ENCODE measurements around the gene PLXNA3.

The PLXNA3 gene

GRCh38 chrX:154436374-154436982 is 21.6 kb upstream of the PLXNA3 start:
- Histone ChIP-seq H3K4me3 (ENCODE audit: low read length) (peak overlapping the region; percentile 77), H3K9ac (ENCODE audit: low read length) (peak overlapping the region; percentile 77), H3K4me1 (ENCODE audit: control insufficient read depth, insufficient read depth, low read length) (no peaks in the 10 kb centered on the region), H3K9me3 (ENCODE audit: control insufficient read depth, low read length) (no peaks in the 10 kb centered on the region), H3K36me3 (ENCODE audit: control insufficient read depth, insufficient read depth, low read length, severe bottlenecking) (peaks cover 29% of the 10 kb centered on the region), H3K27me3 (replicated peaks; ENCODE audit: control insufficient read depth, insufficient read depth, low read length) (no peaks in the 10 kb centered on the region)
- DNase-seq (ENCODE audit: low read depth): peak; percentile 61

DNA sequence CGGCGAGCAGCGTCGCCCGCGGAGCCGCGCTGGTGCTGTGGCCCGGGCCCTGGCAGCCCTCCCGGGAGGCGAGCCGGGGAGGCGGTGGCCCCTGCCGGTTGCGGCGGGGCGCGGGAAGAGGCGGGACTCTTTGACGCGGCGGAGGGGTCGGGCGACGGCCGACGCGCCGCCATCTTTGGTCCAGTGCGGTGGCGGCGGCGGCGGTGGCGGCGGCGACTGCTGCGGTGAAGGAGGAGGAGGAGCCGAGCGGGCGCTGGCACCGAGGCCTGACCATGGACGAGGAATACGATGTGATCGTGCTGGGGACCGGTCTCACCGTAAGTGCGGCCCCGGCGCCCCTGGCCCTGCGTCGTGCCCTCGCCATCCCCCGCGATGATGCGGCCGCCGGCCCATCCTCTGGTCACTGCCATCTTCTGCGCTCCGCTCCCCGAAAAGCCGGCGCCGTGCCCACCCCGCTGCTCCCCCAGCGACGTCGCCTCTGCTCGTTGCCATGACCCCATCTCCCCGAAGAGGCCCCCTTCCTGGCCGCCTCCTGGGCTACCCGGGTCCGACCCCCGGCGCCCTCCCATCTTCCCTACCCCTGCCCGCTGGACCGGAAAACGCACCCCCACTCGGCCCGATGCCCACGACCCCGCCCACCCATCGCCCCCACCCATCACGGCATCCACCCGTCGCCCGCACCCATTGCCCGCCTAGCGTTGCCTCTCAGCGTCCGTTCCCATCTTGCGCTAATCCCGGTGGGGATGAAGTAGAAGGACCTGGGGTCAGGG is 20.9 kb upstream of the PLXNA3 start, which contains the start of gene GDI1:
GDI1 (plus strand) TSS at position 172 of the 770 bp plus-strand sequence; CDS start at position 273, 101 bp downstream.
- Histone ChIP-seq H3K9ac (ENCODE audit: low read length) (peak within 1 kb of the TSS; percentile 77), H3K4me1 (ENCODE audit: control insufficient read depth, insufficient read depth, low read length) (no peaks in the 10 kb centered on the region), H3K27me3 (replicated peaks; ENCODE audit: control insufficient read depth, insufficient read depth, low read length) (no peaks in the 10 kb centered on the region), H3K9me3 (ENCODE audit: control insufficient read depth, low read length) (no peaks in the 10 kb centered on the region), H3K4me3 (ENCODE audit: low read length) (peak within 1 kb of the TSS; percentile 77), H3K36me3 (ENCODE audit: control insufficient read depth, insufficient read depth, low read length, severe bottlenecking) (peaks cover 30% of the 10 kb centered on the region)
- DNase-seq (ENCODE audit: low read depth): peak; percentile 69

GRCh38 chrX:154437971-154438893 is 19.8 kb upstream of the PLXNA3 start:
- Histone ChIP-seq H3K27me3 (replicated peaks; ENCODE audit: control insufficient read depth, insufficient read depth, low read length) (no peaks in the 10 kb centered on the region), H3K4me1 (ENCODE audit: control insufficient read depth, insufficient read depth, low read length) (no peaks in the 10 kb centered on the region), H3K36me3 (ENCODE audit: control insufficient read depth, insufficient read depth, low read length, severe bottlenecking) (peaks cover 31% of the 10 kb centered on the region), H3K4me3 (ENCODE audit: low read length) (peak overlapping the region; percentile 77), H3K9me3 (ENCODE audit: control insufficient read depth, low read length) (no peaks in the 10 kb centered on the region), H3K9ac (ENCODE audit: low read length) (peak overlapping the region; percentile 77)
- DNase-seq (ENCODE audit: low read depth): peak; percentile 30

GRCh38 chrX:154439841-154440240 is 18.2 kb upstream of the PLXNA3 start:
- Histone ChIP-seq H3K4me3 (ENCODE audit: low read length) (no peak overlapping the region), H3K36me3 (ENCODE audit: control insufficient read depth, insufficient read depth, low read length, severe bottlenecking) (peaks cover 15% of the 10 kb centered on the region), H3K4me1 (ENCODE audit: control insufficient read depth, insufficient read depth, low read length) (peaks cover 1% of the 10 kb centered on the region), H3K9me3 (ENCODE audit: control insufficient read depth, low read length) (no peaks in the 10 kb centered on the region), H3K27me3 (replicated peaks; ENCODE audit: control insufficient read depth, insufficient read depth, low read length) (no peaks in the 10 kb centered on the region), H3K9ac (ENCODE audit: low read length) (no peak overlapping the region)
- DNase-seq (ENCODE audit: low read depth): no peak

- Histone ChIP-seq H3K4me3 (ENCODE audit: low read length) (no peak overlapping the region), H3K9ac (ENCODE audit: low read length) (no peak overlapping the region), H3K27me3 (replicated peaks; ENCODE audit: control insufficient read depth, insufficient read depth, low read length) (no peaks in the 10 kb centered on the region), H3K9me3 (ENCODE audit: control insufficient read depth, low read length) (no peaks in the 10 kb centered on the region), H3K36me3 (ENCODE audit: control insufficient read depth, insufficient read depth, low read length, severe bottlenecking) (peaks cover 6% of the 10 kb centered on the region), H3K4me1 (ENCODE audit: control insufficient read depth, insufficient read depth, low read length) (peaks cover 11% of the 10 kb centered on the region)
- DNase-seq (ENCODE audit: low read depth): no peak
These were observed 17.3 kb upstream of the PLXNA3 start for GRCh38 chrX:154440623-154441357.

DNA sequence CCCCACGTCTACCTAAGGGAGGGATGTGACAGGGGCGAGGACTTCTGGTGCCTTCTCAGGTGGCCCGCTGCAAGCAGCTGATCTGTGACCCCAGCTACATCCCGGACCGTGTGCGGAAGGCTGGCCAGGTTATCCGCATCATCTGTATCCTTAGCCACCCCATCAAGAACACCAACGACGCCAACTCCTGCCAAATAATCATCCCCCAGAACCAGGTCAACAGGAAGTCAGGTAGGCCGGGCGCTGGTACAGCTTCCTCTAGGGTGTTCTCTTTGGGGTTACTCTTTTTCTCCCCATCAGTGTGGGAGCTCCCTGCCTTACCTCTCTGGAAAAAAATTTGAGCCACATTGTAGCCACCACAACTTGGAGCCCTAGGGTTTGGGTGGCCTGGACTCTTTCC is 16.5 kb upstream of the PLXNA3 start:
- H3K36me3 ChIP-seq (ENCODE audit: control insufficient read depth, insufficient read depth, low read length, severe bottlenecking): peaks cover 10% of the 10 kb centered on the region
- H3K4me3 ChIP-seq (ENCODE audit: low read length): no peak overlapping the region
- no peak for DNase-seq (ENCODE audit: low read depth)
- no peaks in the 10 kb centered on the region for H3K9me3 ChIP-seq (ENCODE audit: control insufficient read depth, low read length)
- no peak overlapping the region for H3K9ac ChIP-seq (ENCODE audit: low read length)
- peaks cover 13% of the 10 kb centered on the region for H3K4me1 ChIP-seq (ENCODE audit: control insufficient read depth, insufficient read depth, low read length)
- H3K27me3 ChIP-seq (replicated peaks; ENCODE audit: control insufficient read depth, insufficient read depth, low read length): no peaks in the 10 kb centered on the region

DNA sequence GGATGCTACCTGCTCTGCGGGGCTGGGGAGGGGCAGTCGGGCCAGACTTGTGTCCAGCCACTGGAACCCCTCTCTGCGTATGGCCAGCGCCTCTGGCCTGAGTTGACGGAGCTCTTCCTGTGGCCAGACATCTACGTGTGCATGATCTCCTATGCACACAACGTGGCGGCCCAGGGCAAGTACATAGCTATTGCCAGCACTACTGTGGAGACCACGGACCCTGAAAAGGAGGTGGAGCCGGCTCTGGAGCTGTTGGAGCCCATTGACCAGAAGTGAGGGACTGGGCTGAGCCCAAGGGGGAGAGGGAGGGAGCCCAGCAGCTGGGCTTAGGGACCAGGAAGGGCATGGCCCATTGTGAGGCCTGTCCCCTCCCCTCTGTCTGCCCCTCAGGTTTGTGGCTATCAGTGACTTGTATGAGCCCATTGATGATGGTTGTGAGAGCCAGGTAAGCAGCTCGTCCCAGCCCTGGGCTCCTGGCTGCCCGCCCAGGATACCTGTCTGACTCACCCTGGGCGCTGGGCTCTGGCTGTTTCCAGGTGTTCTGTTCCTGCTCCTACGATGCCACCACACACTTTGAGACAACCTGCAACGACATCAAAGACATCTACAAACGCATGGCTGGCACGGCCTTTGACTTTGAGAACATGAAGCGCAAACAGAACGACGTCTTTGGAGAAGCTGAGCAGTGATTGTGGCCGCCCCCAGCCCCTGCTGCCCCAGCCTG is 15.9 kb upstream of the PLXNA3 start:
- Histone ChIP-seq H3K27me3 (replicated peaks; ENCODE audit: control insufficient read depth, insufficient read depth, low read length) (no peaks in the 10 kb centered on the region), H3K9ac (ENCODE audit: low read length) (no peak overlapping the region), H3K36me3 (ENCODE audit: control insufficient read depth, insufficient read depth, low read length, severe bottlenecking) (peaks cover 10% of the 10 kb centered on the region), H3K4me3 (ENCODE audit: low read length) (no peak overlapping the region), H3K9me3 (ENCODE audit: control insufficient read depth, low read length) (no peaks in the 10 kb centered on the region), H3K4me1 (ENCODE audit: control insufficient read depth, insufficient read depth, low read length) (peaks cover 13% of the 10 kb centered on the region)
- DNase-seq (ENCODE audit: low read depth): no peak

- Histone ChIP-seq H3K36me3 (ENCODE audit: control insufficient read depth, insufficient read depth, low read length, severe bottlenecking) (peaks cover 15% of the 10 kb centered on the region), H3K9me3 (ENCODE audit: control insufficient read depth, low read length) (no peaks in the 10 kb centered on the region), H3K4me1 (ENCODE audit: control insufficient read depth, insufficient read depth, low read length) (peaks cover 13% of the 10 kb centered on the region), H3K9ac (ENCODE audit: low read length) (peak overlapping the region; percentile 80), H3K4me3 (ENCODE audit: low read length) (peak overlapping the region; percentile 54), H3K27me3 (replicated peaks; ENCODE audit: control insufficient read depth, insufficient read depth, low read length) (no peaks in the 10 kb centered on the region)
- DNase-seq (ENCODE audit: low read depth): peak; percentile 11
These were observed 14.6 kb upstream of the PLXNA3 start for GRCh38 chrX:154443479-154443910.

DNA sequence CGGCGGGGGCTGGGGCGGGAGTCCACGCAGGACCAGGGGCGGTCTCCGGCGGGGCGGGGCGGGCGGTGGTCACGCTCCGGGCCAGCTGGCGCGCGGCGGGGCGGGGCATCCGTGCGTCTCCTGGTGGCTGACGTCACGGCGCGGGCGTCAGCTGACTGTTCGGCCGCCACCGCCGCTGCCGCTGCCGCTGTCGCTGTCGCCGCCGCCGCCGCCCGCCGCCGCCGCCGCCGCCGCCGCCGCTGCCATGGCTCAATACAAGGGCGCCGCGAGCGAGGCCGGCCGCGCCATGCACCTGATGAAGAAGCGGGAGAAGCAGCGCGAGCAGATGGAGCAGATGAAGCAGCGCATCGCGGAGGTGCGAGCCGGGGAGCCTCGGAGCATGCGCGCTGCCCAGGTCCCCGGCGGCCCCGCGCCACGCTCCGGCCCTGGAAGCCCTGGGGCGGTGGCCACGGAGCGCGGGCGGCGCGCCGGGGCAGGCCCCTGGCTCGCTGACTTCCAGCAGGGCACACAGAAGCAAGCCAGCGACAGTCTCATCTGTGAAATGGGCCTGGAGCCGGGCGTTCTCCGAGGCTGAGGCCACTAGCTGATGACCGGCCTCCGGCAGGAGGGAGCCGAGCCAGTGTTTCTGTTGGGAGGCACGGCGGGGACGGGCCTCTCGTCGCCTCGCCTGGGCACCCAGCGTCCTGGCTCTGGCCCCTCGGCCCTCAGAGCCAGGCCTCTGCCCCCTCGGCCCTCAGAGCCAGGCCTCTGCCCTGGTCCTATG is 13.9 kb upstream of the PLXNA3 start, which contains the start of gene FAM50A:
FAM50A (plus strand) TSS at position 150 of the 763 bp plus-strand sequence; CDS start at position 245, 95 bp downstream.
- Histone ChIP-seq H3K9me3 (ENCODE audit: control insufficient read depth, low read length) (no peaks in the 10 kb centered on the region), H3K4me3 (ENCODE audit: low read length) (peak within 1 kb of the TSS; percentile 82), H3K36me3 (ENCODE audit: control insufficient read depth, insufficient read depth, low read length, severe bottlenecking) (peaks cover 22% of the 10 kb centered on the region), H3K9ac (ENCODE audit: low read length) (peak within 1 kb of the TSS; percentile 92), H3K4me1 (ENCODE audit: control insufficient read depth, insufficient read depth, low read length) (peaks cover 13% of the 10 kb centered on the region), H3K27me3 (replicated peaks; ENCODE audit: control insufficient read depth, insufficient read depth, low read length) (no peaks in the 10 kb centered on the region)
- DNase-seq (ENCODE audit: low read depth): peak; percentile 89
